H9 (cell line): ENCODE data around the gene MARS1. TPM values are rescaled to one million over a fixed set of nuclear protein-coding genes. Genes with fewer than 3 reads are reported as not detected.
A peak's percentile ranks its signal among the peaks of the same experiment; 100 is the strongest.

ENCODE experiments used
- DNase-seq: peaks from one replicate; pipeline ENCODE4 v3.0.0-alpha.2; 2017
- H2AFZ ChIP-seq: one replicate; pipeline ENCODE4 v1.6.1; 2013; ENCODE audit warnings: mild to moderate bottlenecking, low read length, control low read depth, moderate library complexity
- H2AK5ac ChIP-seq: 2 replicates; pipeline ENCODE4 v1.6.1; 2013; ENCODE audit warnings: low read length, control low read depth, mixed read lengths; ENCODE audit not compliant: insufficient read length
- H2BK120ac ChIP-seq: one replicate; pipeline ENCODE4 v1.6.1; 2013; ENCODE audit warnings: low read depth, mild to moderate bottlenecking, low read length, control low read depth, inconsistent platforms; ENCODE audit not compliant: poor library complexity, severe bottlenecking
- H2BK12ac ChIP-seq: 2 replicates; pipeline ENCODE4 v1.6.1; 2013; ENCODE audit warnings: low read length, control low read depth, mixed read lengths, low read depth; ENCODE audit not compliant: insufficient read length
- H2BK15ac ChIP-seq: 2 replicates; pipeline ENCODE4 v1.6.1; 2013; ENCODE audit warnings: low read depth, low read length, control low read depth
- H2BK20ac ChIP-seq: one replicate; pipeline ENCODE4 v1.6.1; 2013; ENCODE audit warnings: low read depth, mild to moderate bottlenecking, low read length, control low read depth, inconsistent platforms; ENCODE audit not compliant: poor library complexity, severe bottlenecking
- H2BK5ac ChIP-seq: 2 replicates; pipeline ENCODE4 v1.6.1; 2013; ENCODE audit warnings: low read length, control low read depth, mixed read lengths; ENCODE audit not compliant: insufficient read length
- H3K14ac ChIP-seq: 2 replicates; pipeline ENCODE4 v1.6.1; 2013; ENCODE audit warnings: low read length, control low read depth; ENCODE audit not compliant: insufficient read depth
- H3K18ac ChIP-seq: 2 replicates; pipeline ENCODE4 v1.6.1; 2013; ENCODE audit warnings: low read depth, mild to moderate bottlenecking, mixed read lengths, low read length, control low read depth; ENCODE audit not compliant: insufficient read length
- H3K23ac ChIP-seq: 2 replicates; pipeline ENCODE4 v1.6.1; 2013; ENCODE audit warnings: low read length, control low read depth, mixed read lengths, low read depth; ENCODE audit not compliant: insufficient read length
- H3K23me2 ChIP-seq: 2 replicates; pipeline ENCODE4 v1.6.1; 2013; ENCODE audit warnings: low read depth, mild to moderate bottlenecking, mixed read lengths, low read length, control low read depth; ENCODE audit not compliant: insufficient read length, poor library complexity, severe bottlenecking
- H3K27ac ChIP-seq: 2 replicates; pipeline ENCODE4 v1.5.1; 2013; ENCODE audit warnings: low read length, control low read depth, mixed read lengths, low read depth; ENCODE audit not compliant: insufficient read length
- H3K27me3 ChIP-seq: 2 replicates; pipeline ENCODE4 v1.6.1; 2013; ENCODE audit warnings: low read length, control low read depth, inconsistent platforms; ENCODE audit not compliant: insufficient read depth
- H3K4ac ChIP-seq: 2 replicates; pipeline ENCODE4 v1.6.1; 2013; ENCODE audit warnings: low read depth, mild to moderate bottlenecking, control low read depth, inconsistent platforms, low read length, moderate library complexity
- H3K4me1 ChIP-seq: 2 replicates; pipeline ENCODE4 v1.6.1; 2013; ENCODE audit warnings: low read length, control low read depth, inconsistent platforms; ENCODE audit not compliant: insufficient read depth
- H3K4me2 ChIP-seq: 2 replicates; pipeline ENCODE4 v1.6.1; 2013; ENCODE audit warnings: low read length, control low read depth, mixed read lengths; ENCODE audit not compliant: insufficient read length, insufficient read depth
- H3K56ac ChIP-seq: 2 replicates; pipeline ENCODE4 v1.6.1; 2013; ENCODE audit warnings: low read depth, mild to moderate bottlenecking, mixed read lengths, low read length, control low read depth; ENCODE audit not compliant: insufficient read length
- H3K79me1 ChIP-seq: 2 replicates; pipeline ENCODE4 v1.6.1; 2013; ENCODE audit warnings: low read depth, mild to moderate bottlenecking, moderate library complexity, low read length, control low read depth, inconsistent platforms; ENCODE audit not compliant: insufficient read depth, poor library complexity, severe bottlenecking
- H3K79me2 ChIP-seq: 2 replicates; pipeline ENCODE4 v1.6.1; 2013; ENCODE audit warnings: low read length, control low read depth, inconsistent platforms; ENCODE audit not compliant: insufficient read depth
- H3K9ac ChIP-seq: 2 replicates; pipeline ENCODE4 v1.6.1; 2013; ENCODE audit warnings: low read length, control low read depth, mixed read lengths; ENCODE audit not compliant: insufficient read length; ENCODE audit errors: extremely low read depth
- H3K9me3 ChIP-seq: one replicate; pipeline ENCODE4 v1.6.1; 2013; ENCODE audit warnings: low read depth, low read length, inconsistent platforms; ENCODE audit not compliant: control insufficient read depth
- H3T11ph ChIP-seq: one replicate; pipeline ENCODE4 v1.6.1; 2013; ENCODE audit warnings: mild to moderate bottlenecking, low read length, control low read depth, inconsistent platforms
- H4K20me1 ChIP-seq: one replicate; pipeline ENCODE4 v1.6.1; 2013; ENCODE audit not compliant: control insufficient read depth, insufficient read length, insufficient read depth
- H4K5ac ChIP-seq: 2 replicates; pipeline ENCODE4 v1.6.1; 2013; ENCODE audit warnings: low read depth, mild to moderate bottlenecking, mixed read lengths, low read length, control low read depth; ENCODE audit not compliant: insufficient read length
- H4K8ac ChIP-seq: replicated peaks from 2 replicates; pipeline ENCODE4 v1.6.1; 2013; ENCODE audit warnings: low read length, control low read depth, mixed read lengths, low read depth; ENCODE audit not compliant: insufficient read length
- H4K91ac ChIP-seq: 2 replicates; pipeline ENCODE4 v1.6.1; 2013; ENCODE audit warnings: low read depth, mild to moderate bottlenecking, moderate library complexity, mixed read lengths, low read length, control low read depth; ENCODE audit not compliant: insufficient read length
- H3K27ac Mint-ChIP-seq, 3 experiments: 2 replicates in 2 of 3; 3 replicates in 1 of 3; pipeline ENCODE4 v1.8.0; 2020 to 2021; ENCODE audit warnings: mixed read lengths in 3 of 3, mild to moderate bottlenecking in 1 of 3, moderate library complexity in 1 of 3
- H3K27me3 Mint-ChIP-seq: 2 replicates; pipeline ENCODE4 v1.8.0; 2021; ENCODE audit warnings: low read depth, mild to moderate bottlenecking, moderate library complexity, mixed read lengths
- H3K36me3 Mint-ChIP-seq, 3 experiments: 2 replicates in 2 of 3; 3 replicates in 1 of 3; pipeline ENCODE4 v1.8.0; 2020 to 2021; ENCODE audit warnings: low read depth in 3 of 3, mixed read lengths in 3 of 3; ENCODE audit not compliant: insufficient read depth in 1 of 3
- H3K4me1 Mint-ChIP-seq, 2 experiments: 2 replicates each; pipeline ENCODE4 v1.8.0; 2020; ENCODE audit warnings: mixed read lengths in 2 of 2
- H3K4me3 Mint-ChIP-seq, 2 experiments: 2 replicates in 1 of 2; 3 replicates in 1 of 2; pipeline ENCODE4 v1.8.0; 2020 to 2021; ENCODE audit warnings: mild to moderate bottlenecking in 2 of 2, mixed read lengths in 2 of 2, moderate library complexity in 1 of 2
- H3K9me3 Mint-ChIP-seq, 2 experiments: 2 replicates in 1 of 2; 3 replicates in 1 of 2; pipeline ENCODE4 v1.8.0; 2020; ENCODE audit warnings: mild to moderate bottlenecking in 2 of 2, mixed read lengths in 2 of 2, moderate library complexity in 1 of 2
- WGBS: extraction: QIAGEN DNeasy Blood & Tissue Kit; methylation state at CpG from one replicate; pipeline ENCODE4 v1.1.7; 2013; ENCODE audit warnings: missing lambda C conversion rate, low lambda C conversion rate, mixed read lengths; ENCODE audit not compliant: insufficient read length; ENCODE audit errors: extremely low coverage; 5-methylcytosine and 5-hydroxymethylcytosine counted together
- total RNA-seq: library from RNA; stranded (reverse); gene quantifications from 2 replicates; pipeline ENCODE4 v1.2.1, GENCODE V29; 2021
- TF ChIP-seq, protein P1 (sequence below): fragments of 200-600 bp; sonication (generic); conservative IDR thresholded peaks from 3 replicates; pipeline ENCODE4 v1.8.0; 2021; ENCODE audit warnings: antibody characterized with exemption, mild to moderate bottlenecking

MARS1 gene
- total RNA-seq, 1 experiment from 2014 or later = 368 TPM

- Histone ChIP-seq H3K79me2 (no peaks in the 10 kb centered on the region), H3K27ac (no peak overlapping the region), H2BK12ac (no peak overlapping the region), H3K14ac (no peak overlapping the region), H3K23ac (no peak overlapping the region), H2AK5ac (no peak overlapping the region), H4K5ac (no peak overlapping the region), H3K56ac (no peak overlapping the region), H2BK120ac (no peak overlapping the region), H3K9ac (no peak overlapping the region), H2BK15ac (no peak overlapping the region), H2BK5ac (no peak overlapping the region), H3K27me3 (peaks cover 6% of the 10 kb centered on the region; the same call in 1 of the 2 replicates), H3K79me1 (no peaks in the 10 kb centered on the region), H3T11ph (no peak overlapping the region), H3K23me2 (no peaks in the 10 kb centered on the region), H3K4me1 (peaks cover 3% of the 10 kb centered on the region; the same call in 1 of the 2 replicates), H3K9me3 (no peaks in the 10 kb centered on the region), H3K4ac (no peak overlapping the region), H4K20me1 (peaks cover 3% of the 10 kb centered on the region), H4K8ac (no peak overlapping the region), H4K91ac (no peak overlapping the region), H3K18ac (no peak overlapping the region), H2AFZ (no peak overlapping the region), H2BK20ac (no peak overlapping the region), H3K4me2 (no peak overlapping the region)
- TF ChIP-seq, protein P1, sequence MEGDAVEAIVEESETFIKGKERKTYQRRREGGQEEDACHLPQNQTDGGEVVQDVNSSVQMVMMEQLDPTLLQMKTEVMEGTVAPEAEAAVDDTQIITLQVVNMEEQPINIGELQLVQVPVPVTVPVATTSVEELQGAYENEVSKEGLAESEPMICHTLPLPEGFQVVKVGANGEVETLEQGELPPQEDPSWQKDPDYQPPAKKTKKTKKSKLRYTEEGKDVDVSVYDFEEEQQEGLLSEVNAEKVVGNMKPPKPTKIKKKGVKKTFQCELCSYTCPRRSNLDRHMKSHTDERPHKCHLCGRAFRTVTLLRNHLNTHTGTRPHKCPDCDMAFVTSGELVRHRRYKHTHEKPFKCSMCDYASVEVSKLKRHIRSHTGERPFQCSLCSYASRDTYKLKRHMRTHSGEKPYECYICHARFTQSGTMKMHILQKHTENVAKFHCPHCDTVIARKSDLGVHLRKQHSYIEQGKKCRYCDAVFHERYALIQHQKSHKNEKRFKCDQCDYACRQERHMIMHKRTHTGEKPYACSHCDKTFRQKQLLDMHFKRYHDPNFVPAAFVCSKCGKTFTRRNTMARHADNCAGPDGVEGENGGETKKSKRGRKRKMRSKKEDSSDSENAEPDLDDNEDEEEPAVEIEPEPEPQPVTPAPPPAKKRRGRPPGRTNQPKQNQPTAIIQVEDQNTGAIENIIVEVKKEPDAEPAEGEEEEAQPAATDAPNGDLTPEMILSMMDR = no peak
- Mint-ChIP-seq H3K36me3 (no peaks in the 10 kb centered on the region; a peak in 1 of 7 replicates), H3K9me3 (no peaks in the 10 kb centered on the region), H3K27ac (peak overlapping the region in 2 of 3 experiments; percentile 15 to 17; a peak in 1 of 7 replicates), H3K4me3 (no peak overlapping the region), H3K4me1 (peaks cover 23 to 27% of the 10 kb centered on the region in 2 experiments), H3K27me3 (peaks cover 34% of the 10 kb centered on the region)
- DNase-seq = no peak
- no CpG with 5 or more reads among the region's 1 CpG for WGBS
These were observed 6.2 kb upstream of the MARS1 start for GRCh38 chr12:57481671-57482070.
